Retinal pigment epithelial cell (primary cell): ENCODE results near the gene MAML1.
"Not testable (repeated sequence)": the region's sequence is repeated elsewhere in the genome, so short reads cannot be mapped to it uniquely, and the experiment has no call there.

Source experiments
- DNase-seq: peaks from one replicate; pipeline ENCODE4 v3.0.0-alpha.2; 2010; ENCODE audit warnings: low read depth
- H3K4me3 ChIP-seq: 2 replicates; pipeline ENCODE4 v1.5.1; 2011; ENCODE audit warnings: mild to moderate bottlenecking, low read length, control low read depth, moderate library complexity
- CTCF ChIP-seq: conservative IDR thresholded peaks from 2 replicates; pipeline ENCODE4 v1.5.1; 2011; ENCODE audit warnings: low read depth, low read length, control low read depth, inconsistent platforms

Gene MAML1, protein sequence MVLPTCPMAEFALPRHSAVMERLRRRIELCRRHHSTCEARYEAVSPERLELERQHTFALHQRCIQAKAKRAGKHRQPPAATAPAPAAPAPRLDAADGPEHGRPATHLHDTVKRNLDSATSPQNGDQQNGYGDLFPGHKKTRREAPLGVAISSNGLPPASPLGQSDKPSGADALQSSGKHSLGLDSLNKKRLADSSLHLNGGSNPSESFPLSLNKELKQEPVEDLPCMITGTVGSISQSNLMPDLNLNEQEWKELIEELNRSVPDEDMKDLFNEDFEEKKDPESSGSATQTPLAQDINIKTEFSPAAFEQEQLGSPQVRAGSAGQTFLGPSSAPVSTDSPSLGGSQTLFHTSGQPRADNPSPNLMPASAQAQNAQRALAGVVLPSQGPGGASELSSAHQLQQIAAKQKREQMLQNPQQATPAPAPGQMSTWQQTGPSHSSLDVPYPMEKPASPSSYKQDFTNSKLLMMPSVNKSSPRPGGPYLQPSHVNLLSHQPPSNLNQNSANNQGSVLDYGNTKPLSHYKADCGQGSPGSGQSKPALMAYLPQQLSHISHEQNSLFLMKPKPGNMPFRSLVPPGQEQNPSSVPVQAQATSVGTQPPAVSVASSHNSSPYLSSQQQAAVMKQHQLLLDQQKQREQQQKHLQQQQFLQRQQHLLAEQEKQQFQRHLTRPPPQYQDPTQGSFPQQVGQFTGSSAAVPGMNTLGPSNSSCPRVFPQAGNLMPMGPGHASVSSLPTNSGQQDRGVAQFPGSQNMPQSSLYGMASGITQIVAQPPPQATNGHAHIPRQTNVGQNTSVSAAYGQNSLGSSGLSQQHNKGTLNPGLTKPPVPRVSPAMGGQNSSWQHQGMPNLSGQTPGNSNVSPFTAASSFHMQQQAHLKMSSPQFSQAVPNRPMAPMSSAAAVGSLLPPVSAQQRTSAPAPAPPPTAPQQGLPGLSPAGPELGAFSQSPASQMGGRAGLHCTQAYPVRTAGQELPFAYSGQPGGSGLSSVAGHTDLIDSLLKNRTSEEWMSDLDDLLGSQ

DNA sequence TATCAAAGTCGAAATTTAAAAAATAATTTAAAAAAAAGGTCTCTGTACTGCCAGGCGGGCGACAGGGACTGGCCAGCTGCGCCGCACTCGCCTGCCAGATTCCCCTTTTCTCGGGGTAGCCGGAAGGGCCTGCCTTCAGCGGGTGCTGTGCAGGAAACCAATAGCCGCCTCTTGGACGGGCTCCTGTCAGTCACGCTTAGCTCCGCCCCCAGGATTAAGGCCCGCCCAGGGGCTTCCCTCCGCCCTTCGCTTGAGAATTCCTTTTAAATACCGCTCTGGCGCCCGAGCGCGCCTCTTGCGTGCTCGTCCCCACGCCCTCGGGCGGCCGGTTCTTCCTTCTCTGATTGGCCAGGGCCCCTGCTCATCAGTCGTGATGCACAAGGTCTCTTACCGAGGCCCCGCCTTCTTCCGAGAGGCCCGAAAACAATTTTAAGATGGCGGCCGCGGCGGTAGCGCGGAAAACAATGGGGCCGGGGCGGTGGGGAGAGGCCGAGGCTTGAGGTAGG, at the start of gene MAML1:
Gene MAML1, plus strand, starts transcription at position 411 of the 506 bp plus-strand sequence. CDS start 291 bp downstream, outside the sequence.
- peak within 1 kb of the TSS; percentile 64 for H3K4me3 ChIP-seq
- peak; percentile 99 for DNase-seq
- TF ChIP-seq CTCF: no peak

DNA sequence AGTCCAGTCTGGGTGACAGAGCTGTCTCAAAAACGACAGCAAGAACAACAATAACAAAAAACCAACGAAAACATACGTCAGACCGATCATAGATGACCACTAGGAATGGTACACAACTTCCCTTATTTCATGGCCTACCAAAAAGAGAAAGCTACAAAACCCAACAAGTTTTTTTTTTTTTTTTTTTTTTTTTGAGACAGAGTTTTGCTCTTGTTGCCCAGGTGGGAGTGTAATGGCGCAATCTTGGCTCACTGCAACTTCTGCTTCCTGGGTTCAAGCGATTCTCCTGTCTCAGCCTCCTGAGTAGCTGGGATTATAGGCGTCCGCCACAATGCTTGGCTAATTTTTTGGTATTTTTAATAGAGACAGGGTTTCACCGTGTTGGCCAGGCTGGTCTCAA, 43.4 kb upstream of the MAML1 start:
- DNase-seq, H3K4me3 ChIP-seq: not testable (repeated sequence)

DNA sequence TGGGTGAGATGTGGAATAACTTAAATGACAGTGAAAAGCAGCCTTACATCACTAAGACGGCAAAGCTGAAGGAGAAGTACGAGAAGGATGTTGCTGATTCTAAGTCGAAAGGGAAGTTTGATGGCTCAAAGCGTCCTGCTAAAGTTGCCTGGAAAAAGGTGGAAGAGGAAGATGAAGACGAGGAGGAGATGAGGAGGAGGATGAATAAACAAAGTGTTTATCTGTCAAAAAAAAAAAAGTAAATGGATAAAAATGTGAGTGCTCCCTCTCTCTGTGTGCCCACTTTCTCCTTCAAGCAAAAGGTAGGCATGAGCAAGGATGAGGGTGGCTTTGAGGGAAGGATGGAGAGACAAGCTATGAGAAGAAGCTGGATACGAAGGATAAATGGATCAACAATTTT, 38.1 kb upstream of the MAML1 start:
- TF ChIP-seq CTCF: no peak
- DNase-seq: no peak
- H3K4me3 ChIP-seq: no peak overlapping the region

GRCh38 chr5:179696603-179697002, 36.0 kb upstream of the MAML1 start:
- no peak overlapping the region for H3K4me3 ChIP-seq
- no peak for TF ChIP-seq CTCF
- DNase-seq: no peak

DNA sequence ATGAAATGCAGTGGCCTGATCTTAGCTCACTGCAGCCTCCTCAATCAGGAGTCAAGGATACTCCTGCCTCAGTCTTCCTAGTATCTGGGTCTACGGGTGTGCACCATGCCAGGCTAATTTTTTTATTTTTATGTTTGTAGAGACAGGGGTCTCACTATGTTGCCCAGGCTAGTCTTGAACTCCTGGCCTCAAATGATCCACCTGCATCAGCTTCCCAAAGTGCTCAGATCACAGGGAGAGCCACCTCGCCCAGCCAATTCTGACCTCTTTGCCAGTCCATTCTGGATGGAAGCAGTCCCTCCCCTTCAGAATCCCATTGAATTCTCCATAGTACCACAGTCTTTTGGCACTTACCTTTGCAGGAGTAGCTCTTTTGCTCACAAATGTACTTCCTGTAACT, 35.5 kb upstream of the MAML1 start:
- no peak overlapping the region for H3K4me3 ChIP-seq
- TF ChIP-seq CTCF: no peak
- DNase-seq: no peak

DNA sequence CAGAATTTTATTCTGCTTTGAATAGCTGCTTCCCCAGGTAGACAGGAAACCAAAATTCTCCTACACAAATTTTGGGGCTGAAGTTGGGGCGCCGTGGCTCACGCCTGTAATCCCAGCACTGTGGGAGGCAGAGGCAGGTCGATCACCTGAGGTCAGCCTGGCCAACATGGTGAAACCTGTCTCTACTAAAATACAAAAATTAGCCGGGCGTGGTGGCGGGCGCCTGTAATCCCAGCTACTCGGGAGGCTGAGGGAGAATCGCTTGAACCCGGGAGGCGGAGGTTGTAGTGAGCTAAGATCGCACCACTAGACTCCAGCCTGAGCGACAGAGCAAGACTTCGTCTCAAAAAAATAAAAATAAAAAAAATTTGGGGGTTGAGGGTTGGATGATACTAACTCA, 35.1 kb upstream of the MAML1 start:
- DNase-seq: not testable (repeated sequence)
- H3K4me3 ChIP-seq: peak overlapping the region; percentile 78

- no peak for TF ChIP-seq CTCF
- peak; percentile 96 for DNase-seq
- H3K4me3 ChIP-seq: peak overlapping the region; percentile 78
These were observed 34.4 kb upstream of the MAML1 start for GRCh38 chr5:179697993-179698934.
